Loucy (cell line): ENCODE measurements around the gene ARHGEF17.

Experiments
- H2AFZ ChIP-seq: fragments of 200-600 bp; sonication (generic); 2 replicates; pipeline ENCODE4 v1.6.0; 2016; ENCODE audit warnings: antibody characterized with exemption, mild to moderate bottlenecking, low read length, moderate library complexity
- H3F3A ChIP-seq: fragments of 200-600 bp; 2 replicates; pipeline ENCODE4 v1.6.0; 2016; ENCODE audit warnings: antibody characterized with exemption, low read depth, mild to moderate bottlenecking
- H3K27me3 ChIP-seq: fragments of 200-600 bp; sonication (generic); 2 replicates; pipeline ENCODE4 v1.6.1; 2014; ENCODE audit warnings: low read length, mild to moderate bottlenecking; ENCODE audit not compliant: insufficient read depth, poor library complexity, severe bottlenecking
- H3K36me3 ChIP-seq: fragments of 200-600 bp; sonication (generic); 2 replicates; pipeline ENCODE4 v1.6.1; 2016; ENCODE audit warnings: low read length; ENCODE audit not compliant: insufficient read depth
- H3K4me1 ChIP-seq: fragments of 200-600 bp; sonication (generic); 2 replicates; pipeline ENCODE4 v1.5.1; 2014; ENCODE audit warnings: low read length, mild to moderate bottlenecking; ENCODE audit not compliant: insufficient read depth, poor library complexity, severe bottlenecking
- H3K4me2 ChIP-seq: fragments of 200-600 bp; sonication (generic); 2 replicates; pipeline ENCODE4 v1.6.0; 2014; ENCODE audit warnings: antibody characterized with exemption, low read length, low read depth, mild to moderate bottlenecking; ENCODE audit not compliant: poor library complexity, severe bottlenecking
- H3K4me3 ChIP-seq: fragments of 200-600 bp; sonication (generic); 2 replicates; pipeline ENCODE4 v1.5.1; 2014; ENCODE audit warnings: low read length, mild to moderate bottlenecking, mixed read lengths; ENCODE audit not compliant: poor library complexity, severe bottlenecking
- H3K79me2 ChIP-seq: fragments of 200-600 bp; sonication (generic); 2 replicates; pipeline ENCODE4 v1.6.1; 2014; ENCODE audit warnings: low read length; ENCODE audit not compliant: insufficient read depth
- H3K9ac ChIP-seq: fragments of 200-600 bp; sonication (generic); 2 replicates; pipeline ENCODE4 v1.6.0; 2014; ENCODE audit warnings: mild to moderate bottlenecking, low read depth, low read length, moderate library complexity; ENCODE audit not compliant: poor library complexity, severe bottlenecking
- H3K9me2 ChIP-seq: fragments of 200-600 bp; sonication (generic); replicated peaks from 2 replicates; pipeline ENCODE4 v1.6.1; 2016; ENCODE audit warnings: low read depth, low read length, mixed read lengths
- H3K9me3 ChIP-seq: fragments of 200-600 bp; sonication (generic); 2 replicates; pipeline ENCODE4 v1.6.1; 2014; ENCODE audit warnings: mild to moderate bottlenecking, antibody characterized with exemption, low read length, low read depth; ENCODE audit not compliant: insufficient read depth
- H4K20me1 ChIP-seq: fragments of 200-600 bp; sonication (generic); 2 replicates; pipeline ENCODE4 v1.6.0; 2014; ENCODE audit warnings: antibody characterized with exemption, low read length, mild to moderate bottlenecking; ENCODE audit not compliant: insufficient read depth, poor library complexity, severe bottlenecking
- EZH2phosphoT487 ChIP-seq: fragments of 200-600 bp; IDR thresholded peaks from 2 replicates; pipeline ENCODE4 v1.6.1; 2018; ENCODE audit warnings: antibody characterized with exemption, mild to moderate bottlenecking, moderate library complexity, borderline replicate concordance
- TF ChIP-seq, protein P1 (sequence below): fragments of 200-600 bp; sonication (generic); conservative IDR thresholded peaks from 2 replicates; pipeline ENCODE4 v1.5.1; 2014; ENCODE audit warnings: mild to moderate bottlenecking, antibody characterized with exemption, low read length

Gene ARHGEF17

DNA sequence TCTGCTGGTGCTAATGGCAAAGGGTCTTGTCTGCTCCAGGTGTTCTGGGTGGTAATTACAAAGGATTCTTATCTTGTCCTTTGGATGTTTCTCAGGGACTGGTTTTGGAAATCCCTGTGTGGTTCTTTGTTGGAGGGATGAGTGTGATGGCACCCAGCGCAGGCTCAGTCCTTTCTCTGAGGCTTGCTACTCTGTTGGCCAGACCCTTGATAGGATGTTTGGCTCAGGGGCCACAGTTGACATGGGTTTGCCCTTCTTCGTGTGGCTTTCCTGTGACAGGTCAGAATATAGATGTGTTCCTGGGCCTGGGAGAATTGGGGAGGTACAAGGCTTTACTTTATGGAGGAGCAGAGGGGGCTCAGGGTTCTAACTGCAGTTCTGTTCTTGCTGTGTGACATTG, 4.0 kb downstream of the ARHGEF17 start:
- no peaks in the 10 kb centered on the region for H3K9me2 ChIP-seq
- H3K4me2 ChIP-seq = peak overlapping the region; percentile 68
- no peak overlapping the region for H2AFZ ChIP-seq
- peaks cover 57% of the 10 kb centered on the region for H3K4me1 ChIP-seq
- H3F3A ChIP-seq = 0 out of 2 replicates have a peak, but pooled peaks cover 8% of the 10 kb centered on the region
- TF ChIP-seq EZH2phosphoT487 = no peak
- TF ChIP-seq, protein P1, sequence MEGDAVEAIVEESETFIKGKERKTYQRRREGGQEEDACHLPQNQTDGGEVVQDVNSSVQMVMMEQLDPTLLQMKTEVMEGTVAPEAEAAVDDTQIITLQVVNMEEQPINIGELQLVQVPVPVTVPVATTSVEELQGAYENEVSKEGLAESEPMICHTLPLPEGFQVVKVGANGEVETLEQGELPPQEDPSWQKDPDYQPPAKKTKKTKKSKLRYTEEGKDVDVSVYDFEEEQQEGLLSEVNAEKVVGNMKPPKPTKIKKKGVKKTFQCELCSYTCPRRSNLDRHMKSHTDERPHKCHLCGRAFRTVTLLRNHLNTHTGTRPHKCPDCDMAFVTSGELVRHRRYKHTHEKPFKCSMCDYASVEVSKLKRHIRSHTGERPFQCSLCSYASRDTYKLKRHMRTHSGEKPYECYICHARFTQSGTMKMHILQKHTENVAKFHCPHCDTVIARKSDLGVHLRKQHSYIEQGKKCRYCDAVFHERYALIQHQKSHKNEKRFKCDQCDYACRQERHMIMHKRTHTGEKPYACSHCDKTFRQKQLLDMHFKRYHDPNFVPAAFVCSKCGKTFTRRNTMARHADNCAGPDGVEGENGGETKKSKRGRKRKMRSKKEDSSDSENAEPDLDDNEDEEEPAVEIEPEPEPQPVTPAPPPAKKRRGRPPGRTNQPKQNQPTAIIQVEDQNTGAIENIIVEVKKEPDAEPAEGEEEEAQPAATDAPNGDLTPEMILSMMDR = no peak
- H3K9me3 ChIP-seq = no peaks in the 10 kb centered on the region
- H4K20me1 ChIP-seq = no peaks in the 10 kb centered on the region
- H3K27me3 ChIP-seq = no peaks in the 10 kb centered on the region
- H3K9ac ChIP-seq = peak overlapping the region; percentile 70
- H3K36me3 ChIP-seq = no peaks in the 10 kb centered on the region
- peaks cover 6% of the 10 kb centered on the region; the same call in 1 of the 2 replicates for H3K79me2 ChIP-seq
- peak overlapping the region; percentile 39 for H3K4me3 ChIP-seq

DNA sequence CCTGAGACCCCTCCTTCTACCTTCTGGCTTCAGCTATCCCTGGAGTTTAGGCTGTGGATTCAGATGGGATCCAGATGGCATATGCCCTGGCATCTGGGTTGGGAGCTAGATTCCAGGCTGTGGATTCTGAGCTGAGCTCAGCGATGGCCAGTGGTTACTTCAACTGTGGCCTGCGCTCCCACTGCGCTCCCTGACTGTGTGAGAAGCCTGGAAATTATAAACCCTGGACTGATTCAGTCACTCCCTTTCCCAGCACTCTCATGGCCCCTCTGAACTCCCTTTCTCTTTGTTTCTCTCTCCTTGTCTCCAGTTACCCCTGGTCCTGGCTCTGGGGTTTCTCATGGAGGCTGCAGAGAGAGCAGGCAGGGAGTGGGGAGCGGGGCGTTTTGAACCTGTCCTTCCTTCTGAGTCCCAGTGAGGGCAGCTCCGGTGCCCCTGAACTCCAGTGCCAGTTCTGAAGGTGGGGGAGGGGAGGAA, 4.8 kb downstream of the ARHGEF17 start:
- TF ChIP-seq, protein P1 = no peak
- no peak for TF ChIP-seq EZH2phosphoT487
- Histone ChIP-seq H3K4me3 (peak overlapping the region; percentile 39), H3K9me3 (no peaks in the 10 kb centered on the region), H3F3A (0 out of 2 replicates have a peak, but pooled peaks cover 8% of the 10 kb centered on the region), H3K27me3 (no peaks in the 10 kb centered on the region), H3K79me2 (peaks cover 10% of the 10 kb centered on the region; the same call in 1 of the 2 replicates), H3K9me2 (no peaks in the 10 kb centered on the region), H3K4me1 (peaks cover 64% of the 10 kb centered on the region), H2AFZ (no peak overlapping the region), H3K9ac (peak overlapping the region; percentile 70), H4K20me1 (no peaks in the 10 kb centered on the region), H3K4me2 (peak overlapping the region; percentile 68), H3K36me3 (no peaks in the 10 kb centered on the region)

DNA sequence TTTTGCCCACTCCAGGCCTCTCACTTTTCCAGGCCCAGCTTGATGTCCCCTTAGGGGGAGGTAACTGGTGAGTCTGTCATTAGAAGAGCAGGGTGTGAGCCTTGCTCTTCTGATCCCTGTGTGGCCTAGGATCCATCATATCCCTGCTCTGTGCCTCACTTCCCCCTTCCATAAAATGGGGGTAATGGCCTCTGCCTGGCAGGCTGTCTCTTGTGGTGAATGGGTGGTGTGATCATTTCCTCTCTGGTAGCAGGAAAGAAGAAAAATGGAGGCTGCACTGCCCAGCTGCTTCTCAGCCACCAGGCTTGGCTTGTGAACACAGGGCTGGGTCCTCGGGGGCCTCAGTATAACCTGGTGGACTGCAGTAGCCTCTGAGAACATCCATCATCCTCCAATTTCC, 5.6 kb downstream of the ARHGEF17 start:
- Histone ChIP-seq H3K36me3 (no peaks in the 10 kb centered on the region), H3K4me3 (peak overlapping the region; percentile 39), H3K27me3 (no peaks in the 10 kb centered on the region), H3K9me3 (no peaks in the 10 kb centered on the region), H4K20me1 (no peaks in the 10 kb centered on the region), H3K4me1 (peaks cover 65% of the 10 kb centered on the region), H3K9ac (peak overlapping the region; percentile 70), H3F3A (0 out of 2 replicates have a peak, but pooled peaks cover 8% of the 10 kb centered on the region), H3K9me2 (no peaks in the 10 kb centered on the region), H2AFZ (no peak overlapping the region), H3K4me2 (peak overlapping the region; percentile 68), H3K79me2 (peaks cover 10% of the 10 kb centered on the region; the same call in 1 of the 2 replicates)
- no peak for TF ChIP-seq EZH2phosphoT487
- TF ChIP-seq, protein P1 = no peak
